OCI-LY3 (cell line): ENCODE data around the gene EHBP1L1.

Experiments used
- H2AFZ ChIP-seq: fragments of 200-600, 300-600 bp; shearing (Covaris generic); 2 replicates; pipeline ENCODE4 v1.6.0; 2014; ENCODE audit warnings: antibody characterized with exemption, low read depth, low read length
- H3K27ac ChIP-seq: fragments of 200-600, 300-600 bp; sonication (generic); 2 replicates; pipeline ENCODE4 v1.5.1; 2014; ENCODE audit warnings: mild to moderate bottlenecking, low read length, moderate library complexity, mixed read lengths
- H3K27me3 ChIP-seq: fragments of 200-600, 300-600 bp; sonication (generic); 2 replicates; pipeline ENCODE4 v1.6.1; 2014; ENCODE audit warnings: low read depth, low read length, mixed read lengths
- H3K36me3 ChIP-seq: fragments of 200-600, 300-600 bp; sonication (generic); replicated peaks from 2 replicates; pipeline ENCODE3; 2014; ENCODE audit warnings: low read depth, low read length, mixed read lengths
- H3K4me1 ChIP-seq: fragments of 300-600, 200-600 bp; sonication (generic); 2 replicates; pipeline ENCODE4 v1.6.1; 2014; ENCODE audit warnings: low read length, mixed read lengths
- H3K4me2 ChIP-seq: fragments of 200-600, 300-600 bp; sonication (generic); 2 replicates; pipeline ENCODE4 v1.6.1; 2014; ENCODE audit warnings: low read length, mixed read lengths
- H3K4me3 ChIP-seq: fragments of 300-600, 200-600 bp; sonication (generic); 2 replicates; pipeline ENCODE4 v1.5.1; 2014; ENCODE audit warnings: antibody characterized with exemption, mild to moderate bottlenecking, low read length, moderate library complexity
- H3K79me2 ChIP-seq: fragments of 300-600, 200-600 bp; shearing (Covaris generic); 2 replicates; pipeline ENCODE4 v1.6.1; 2014; ENCODE audit warnings: mild to moderate bottlenecking, low read length, mixed read lengths
- H3K9ac ChIP-seq: fragments of 300-600, 200-600 bp; shearing (Covaris generic); 2 replicates; pipeline ENCODE4 v1.6.0; 2014; ENCODE audit warnings: mild to moderate bottlenecking, low read length, moderate library complexity
- H3K9me3 ChIP-seq: fragments of 200-600, 300-600 bp; shearing (Covaris generic); 2 replicates; pipeline ENCODE4 v1.6.1; 2014; ENCODE audit warnings: low read length, mixed read lengths; ENCODE audit not compliant: insufficient read depth
- H4K20me1 ChIP-seq: fragments of 200-600, 300-600 bp; sonication (generic); 2 replicates; pipeline ENCODE4 v1.6.1; 2016; ENCODE audit warnings: low read length, mixed read lengths; ENCODE audit not compliant: insufficient read depth
- CTCF ChIP-seq: fragments of 200-600, 300-600 bp; sonication (generic); IDR thresholded peaks from 2 replicates; pipeline ENCODE4 v1.5.1; 2014; ENCODE audit warnings: antibody characterized with exemption, low read length, low read depth
- EZH2phosphoT487 ChIP-seq: fragments of 200-600 bp; shearing (Covaris generic); IDR thresholded peaks from 2 replicates; pipeline ENCODE4 v1.6.1; 2018; ENCODE audit warnings: antibody characterized with exemption, mixed run types, low read depth

EHBP1L1 gene

GRCh38 chr11:65634109-65634436, 58.2 kb downstream of the EHBP1L1 start:
- no peaks in the 10 kb centered on the region for H4K20me1 ChIP-seq
- H2AFZ ChIP-seq, result no peak overlapping the region
- TF ChIP-seq CTCF, result no peak
- H3K79me2 ChIP-seq, result peaks cover 10% of the 10 kb centered on the region
- H3K4me2 ChIP-seq, result no peak overlapping the region
- peaks cover 31% of the 10 kb centered on the region for H3K36me3 ChIP-seq
- H3K9ac ChIP-seq, result no peak overlapping the region
- no peak overlapping the region for H3K27ac ChIP-seq
- H3K4me1 ChIP-seq, result peaks cover 12% of the 10 kb centered on the region
- no peaks in the 10 kb centered on the region for H3K27me3 ChIP-seq
- no peak overlapping the region for H3K4me3 ChIP-seq
- H3K9me3 ChIP-seq, result no peaks in the 10 kb centered on the region

- no peak overlapping the region for H3K9ac ChIP-seq
- peaks cover 27% of the 10 kb centered on the region for H3K36me3 ChIP-seq
- H3K27ac ChIP-seq, result no peak overlapping the region
- H4K20me1 ChIP-seq, result no peaks in the 10 kb centered on the region
- TF ChIP-seq EZH2phosphoT487 (no peak), CTCF (no peak)
- H3K4me3 ChIP-seq, result no peak overlapping the region
- no peaks in the 10 kb centered on the region for H3K27me3 ChIP-seq
- H3K4me2 ChIP-seq, result no peak overlapping the region
- H3K79me2 ChIP-seq, result peaks cover 10% of the 10 kb centered on the region
- no peak overlapping the region for H2AFZ ChIP-seq
- H3K4me1 ChIP-seq, result peaks cover 16% of the 10 kb centered on the region
- H3K9me3 ChIP-seq, result no peaks in the 10 kb centered on the region
Measured at GRCh38 chr11:65634440-65634839, 58.6 kb downstream of the EHBP1L1 start.

- Histone ChIP-seq H2AFZ (no peak overlapping the region), H3K4me1 (peaks cover 22% of the 10 kb centered on the region), H3K4me2 (no peak overlapping the region), H3K9me3 (no peaks in the 10 kb centered on the region), H3K27me3 (no peaks in the 10 kb centered on the region), H3K4me3 (no peak overlapping the region), H4K20me1 (no peaks in the 10 kb centered on the region), H3K9ac (no peak overlapping the region), H3K79me2 (peaks cover 16% of the 10 kb centered on the region), H3K27ac (no peak overlapping the region), H3K36me3 (peaks cover 26% of the 10 kb centered on the region)
- TF ChIP-seq CTCF (no peak), EZH2phosphoT487 (no peak)
Measured at GRCh38 chr11:65634905-65635731, 59.3 kb downstream of the EHBP1L1 start.

GRCh38 chr11:65636108-65637031, 60.5 kb downstream of the EHBP1L1 start:
- no peaks in the 10 kb centered on the region for H4K20me1 ChIP-seq
- no peaks in the 10 kb centered on the region for H3K27me3 ChIP-seq
- no peak overlapping the region for H3K27ac ChIP-seq
- peaks cover 27% of the 10 kb centered on the region for H3K79me2 ChIP-seq
- peaks cover 32% of the 10 kb centered on the region for H3K4me1 ChIP-seq
- H3K4me3 ChIP-seq, result no peak overlapping the region
- H3K36me3 ChIP-seq, result peaks cover 23% of the 10 kb centered on the region
- no peak for TF ChIP-seq EZH2phosphoT487
- TF ChIP-seq CTCF, result no peak
- no peaks in the 10 kb centered on the region for H3K9me3 ChIP-seq
- H2AFZ ChIP-seq, result no peak overlapping the region
- H3K4me2 ChIP-seq, result no peak overlapping the region
- no peak overlapping the region for H3K9ac ChIP-seq
